SK-N-MC (cell line): Measurements from ENCODE around the gene PTPMT1.

Source experiments
- EZH2 ChIP-seq: fragments of 200-600 bp; sonication (generic); IDR thresholded peaks from one replicate; pipeline ENCODE4 v1.6.1; 2017; ENCODE audit warnings: antibody characterized with exemption
- POLR2AphosphoS5 ChIP-seq: IDR thresholded peaks from 2 replicates; pipeline ENCODE4 v1.6.1; 2012; ENCODE audit warnings: mild to moderate bottlenecking, low read depth, low read length, borderline replicate concordance

DNA sequence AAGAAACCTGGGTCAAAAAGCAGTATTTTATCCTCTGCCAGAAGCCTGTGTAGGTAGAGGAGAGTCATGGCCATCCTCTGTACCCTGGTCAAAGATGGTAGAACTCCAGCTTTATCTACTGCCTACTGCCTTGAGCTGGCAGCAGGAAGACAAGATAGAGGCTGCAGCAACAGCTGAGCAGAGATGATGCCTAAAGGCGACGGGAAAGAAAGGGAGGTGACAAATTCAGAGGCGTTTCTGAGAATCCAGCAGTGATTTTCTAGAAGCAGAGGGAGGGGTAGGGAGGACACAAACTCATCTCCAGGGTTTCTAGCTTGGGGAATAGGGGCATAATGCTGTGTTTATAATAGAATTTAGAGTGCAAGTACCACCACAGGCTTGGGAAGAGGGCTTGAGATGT is 44.3 kb downstream of the PTPMT1 start:
- TF ChIP-seq EZH2 = no peak
- TF ChIP-seq POLR2AphosphoS5 = no peak
